ENCODE measurements around the gene DCDC2.

The DCDC2 gene

GRCh38 chr6:24355393-24355792 lies 2.5 kb downstream of the DCDC2 start:
- Histone ChIP-seq H3K4me3 (ENCODE audit: low read depth in 1 of 5, low read length in 5 of 5) (no peak overlapping the region), H3K9me3 (ENCODE audit: control insufficient read depth in 5 of 5, low read length in 5 of 5) (no peaks in the 10 kb centered on the region)

GRCh38 chr6:24353861-24354260 lies 4.0 kb downstream of the DCDC2 start:
- Histone ChIP-seq H3K27me3 (ENCODE audit: control insufficient read depth in 5 of 5, insufficient read depth in 4 of 5, low read length in 5 of 5) (peaks cover 0 to 3% (median 0%) of the 10 kb centered on the region in 5 donors), H3K4me1 (ENCODE audit: control insufficient read depth in 5 of 5, insufficient read depth in 5 of 5, low read length in 5 of 5) (peaks cover 0 to 13% (median 10%) of the 10 kb centered on the region in 5 donors), H3K36me3 (ENCODE audit: control insufficient read depth in 5 of 5, insufficient read depth in 5 of 5, low read length in 5 of 5) (no peaks in the 10 kb centered on the region), H3K4me3 (ENCODE audit: low read depth in 1 of 5, low read length in 5 of 5) (no peak overlapping the region), H3K9ac (ENCODE audit: low read length in 5 of 5) (no peak overlapping the region), H3K9me3 (ENCODE audit: control insufficient read depth in 5 of 5, low read length in 5 of 5) (no peaks in the 10 kb centered on the region), H3K27ac (ENCODE audit: low read depth, low read length) (no peak overlapping the region)

More at GRCh38 chr6:24355393-24355792, 2.5 kb downstream of the DCDC2 start:
- H3K36me3 ChIP-seq (ENCODE audit: control insufficient read depth in 5 of 5, insufficient read depth in 5 of 5, low read length in 5 of 5): no peaks in the 10 kb centered on the region
- no peak overlapping the region for H3K27ac ChIP-seq (ENCODE audit: low read depth, low read length)
- H3K27me3 ChIP-seq (ENCODE audit: control insufficient read depth in 5 of 5, insufficient read depth in 4 of 5, low read length in 5 of 5): peaks cover 0 to 4% (median 0%) of the 10 kb centered on the region in 5 donors
- peaks cover 2 to 22% (median 19%) of the 10 kb centered on the region in 5 donors for H3K4me1 ChIP-seq (ENCODE audit: control insufficient read depth in 5 of 5, insufficient read depth in 5 of 5, low read length in 5 of 5)
- H3K9ac ChIP-seq (ENCODE audit: low read length in 5 of 5): no peak overlapping the region

GRCh38 chr6:24352434-24352833 lies 5.4 kb downstream of the DCDC2 start:
- Histone ChIP-seq H3K27me3 (ENCODE audit: control insufficient read depth in 5 of 5, insufficient read depth in 4 of 5, low read length in 5 of 5) (no peaks in the 10 kb centered on the region), H3K27ac (ENCODE audit: low read depth, low read length) (no peak overlapping the region), H3K9me3 (ENCODE audit: control insufficient read depth in 5 of 5, low read length in 5 of 5) (no peaks in the 10 kb centered on the region), H3K9ac (ENCODE audit: low read length in 5 of 5) (no peak overlapping the region), H3K4me1 (ENCODE audit: control insufficient read depth in 5 of 5, insufficient read depth in 5 of 5, low read length in 5 of 5) (peaks cover 0 to 2% (median under 1%) of the 10 kb centered on the region in 5 donors), H3K4me3 (ENCODE audit: low read depth in 1 of 5, low read length in 5 of 5) (no peak overlapping the region), H3K36me3 (ENCODE audit: control insufficient read depth in 5 of 5, insufficient read depth in 5 of 5, low read length in 5 of 5) (no peaks in the 10 kb centered on the region)

GRCh38 chr6:24344976-24345375 lies 12.9 kb downstream of the DCDC2 start:
- no peak overlapping the region for H3K4me3 ChIP-seq (ENCODE audit: low read depth in 1 of 5, low read length in 5 of 5)
- H3K4me1 ChIP-seq (ENCODE audit: control insufficient read depth in 5 of 5, insufficient read depth in 5 of 5, low read length in 5 of 5): no peaks in the 10 kb centered on the region
- H3K27ac ChIP-seq (ENCODE audit: low read depth, low read length): no peak overlapping the region
- no peaks in the 10 kb centered on the region for H3K36me3 ChIP-seq (ENCODE audit: control insufficient read depth in 5 of 5, insufficient read depth in 5 of 5, low read length in 5 of 5)
- H3K9me3 ChIP-seq (ENCODE audit: control insufficient read depth in 5 of 5, low read length in 5 of 5): no peaks in the 10 kb centered on the region
- H3K9ac ChIP-seq (ENCODE audit: low read length in 5 of 5): no peak overlapping the region
- peaks cover 0 to 5% (median 0%) of the 10 kb centered on the region in 5 donors for H3K27me3 ChIP-seq (ENCODE audit: control insufficient read depth in 5 of 5, insufficient read depth in 4 of 5, low read length in 5 of 5)

GRCh38 chr6:24340998-24341938 lies 16.6 kb downstream of the DCDC2 start:
- Histone ChIP-seq H3K4me1 (ENCODE audit: control insufficient read depth in 5 of 5, insufficient read depth in 5 of 5, low read length in 5 of 5) (no peaks in the 10 kb centered on the region), H3K27ac (ENCODE audit: low read depth, low read length) (no peak overlapping the region), H3K9ac (ENCODE audit: low read length in 5 of 5) (no peak overlapping the region)

GRCh38 chr6:24339932-24340331 lies 17.9 kb downstream of the DCDC2 start:
- Histone ChIP-seq H3K27me3 (ENCODE audit: control insufficient read depth in 5 of 5, insufficient read depth in 4 of 5, low read length in 5 of 5) (no peaks in the 10 kb centered on the region), H3K27ac (ENCODE audit: low read depth, low read length) (no peak overlapping the region), H3K36me3 (ENCODE audit: control insufficient read depth in 5 of 5, insufficient read depth in 5 of 5, low read length in 5 of 5) (no peaks in the 10 kb centered on the region), H3K9ac (ENCODE audit: low read length in 5 of 5) (no peak overlapping the region), H3K9me3 (ENCODE audit: control insufficient read depth in 5 of 5, low read length in 5 of 5) (peaks cover 0 to 9% (median 4%) of the 10 kb centered on the region in 5 donors), H3K4me1 (ENCODE audit: control insufficient read depth in 5 of 5, insufficient read depth in 5 of 5, low read length in 5 of 5) (no peaks in the 10 kb centered on the region), H3K4me3 (ENCODE audit: low read depth in 1 of 5, low read length in 5 of 5) (no peak overlapping the region)

More at GRCh38 chr6:24340998-24341938, 16.6 kb downstream of the DCDC2 start:
- H3K4me3 ChIP-seq (ENCODE audit: low read depth in 1 of 5, low read length in 5 of 5): no peak overlapping the region
- H3K27me3 ChIP-seq (ENCODE audit: control insufficient read depth in 5 of 5, insufficient read depth in 4 of 5, low read length in 5 of 5): peaks cover 0 to 2% (median 0%) of the 10 kb centered on the region in 5 donors
- peaks cover 0 to 9% (median 4%) of the 10 kb centered on the region in 5 donors for H3K9me3 ChIP-seq (ENCODE audit: control insufficient read depth in 5 of 5, low read length in 5 of 5)
- H3K36me3 ChIP-seq (ENCODE audit: control insufficient read depth in 5 of 5, insufficient read depth in 5 of 5, low read length in 5 of 5): no peaks in the 10 kb centered on the region

- Histone ChIP-seq H3K27me3 (ENCODE audit: control insufficient read depth in 5 of 5, insufficient read depth in 4 of 5, low read length in 5 of 5) (no peaks in the 10 kb centered on the region), H3K9ac (ENCODE audit: low read length in 5 of 5) (no peak overlapping the region), H3K36me3 (ENCODE audit: control insufficient read depth in 5 of 5, insufficient read depth in 5 of 5, low read length in 5 of 5) (no peaks in the 10 kb centered on the region), H3K4me3 (ENCODE audit: low read depth in 1 of 5, low read length in 5 of 5) (no peak overlapping the region), H3K27ac (ENCODE audit: low read depth, low read length) (no peak overlapping the region), H3K4me1 (ENCODE audit: control insufficient read depth in 5 of 5, insufficient read depth in 5 of 5, low read length in 5 of 5) (no peaks in the 10 kb centered on the region), H3K9me3 (ENCODE audit: control insufficient read depth in 5 of 5, low read length in 5 of 5) (peaks cover 0 to 9% (median 4%) of the 10 kb centered on the region in 5 donors)
Measured at GRCh38 chr6:24334285-24334684, 23.6 kb downstream of the DCDC2 start.

- Histone ChIP-seq H3K36me3 (ENCODE audit: control insufficient read depth in 5 of 5, insufficient read depth in 5 of 5, low read length in 5 of 5) (no peaks in the 10 kb centered on the region), H3K9ac (ENCODE audit: low read length in 5 of 5) (no peak overlapping the region), H3K27me3 (ENCODE audit: control insufficient read depth in 5 of 5, insufficient read depth in 4 of 5, low read length in 5 of 5) (no peaks in the 10 kb centered on the region), H3K9me3 (ENCODE audit: control insufficient read depth in 5 of 5, low read length in 5 of 5) (no peaks in the 10 kb centered on the region), H3K4me1 (ENCODE audit: control insufficient read depth in 5 of 5, insufficient read depth in 5 of 5, low read length in 5 of 5) (no peaks in the 10 kb centered on the region), H3K27ac (ENCODE audit: low read depth, low read length) (no peak overlapping the region), H3K4me3 (ENCODE audit: low read depth in 1 of 5, low read length in 5 of 5) (no peak overlapping the region)
Measured at GRCh38 chr6:24332317-24332716, 25.5 kb downstream of the DCDC2 start.

- no peaks in the 10 kb centered on the region for H3K4me1 ChIP-seq (ENCODE audit: control insufficient read depth in 5 of 5, insufficient read depth in 5 of 5, low read length in 5 of 5)
- no peaks in the 10 kb centered on the region for H3K27me3 ChIP-seq (ENCODE audit: control insufficient read depth in 5 of 5, insufficient read depth in 4 of 5, low read length in 5 of 5)
- no peaks in the 10 kb centered on the region for H3K9me3 ChIP-seq (ENCODE audit: control insufficient read depth in 5 of 5, low read length in 5 of 5)
Measured at GRCh38 chr6:24330137-24330732, 27.6 kb downstream of the DCDC2 start.

GRCh38 chr6:24329451-24329850 lies 28.4 kb downstream of the DCDC2 start:
- Histone ChIP-seq H3K36me3 (ENCODE audit: control insufficient read depth in 5 of 5, insufficient read depth in 5 of 5, low read length in 5 of 5) (no peaks in the 10 kb centered on the region), H3K9me3 (ENCODE audit: control insufficient read depth in 5 of 5, low read length in 5 of 5) (no peaks in the 10 kb centered on the region), H3K27ac (ENCODE audit: low read depth, low read length) (no peak overlapping the region), H3K4me1 (ENCODE audit: control insufficient read depth in 5 of 5, insufficient read depth in 5 of 5, low read length in 5 of 5) (no peaks in the 10 kb centered on the region), H3K27me3 (ENCODE audit: control insufficient read depth in 5 of 5, insufficient read depth in 4 of 5, low read length in 5 of 5) (no peaks in the 10 kb centered on the region), H3K9ac (ENCODE audit: low read length in 5 of 5) (no peak overlapping the region), H3K4me3 (ENCODE audit: low read depth in 1 of 5, low read length in 5 of 5) (no peak overlapping the region)

More at GRCh38 chr6:24330137-24330732, 27.6 kb downstream of the DCDC2 start:
- Histone ChIP-seq H3K9ac (ENCODE audit: low read length in 5 of 5) (no peak overlapping the region), H3K4me3 (ENCODE audit: low read depth in 1 of 5, low read length in 5 of 5) (no peak overlapping the region), H3K27ac (ENCODE audit: low read depth, low read length) (no peak overlapping the region), H3K36me3 (ENCODE audit: control insufficient read depth in 5 of 5, insufficient read depth in 5 of 5, low read length in 5 of 5) (no peaks in the 10 kb centered on the region)

All from subcutaneous abdominal adipose tissue (tissue), 5 donors.